ENCODE results near the gene FARS2.

DNA sequence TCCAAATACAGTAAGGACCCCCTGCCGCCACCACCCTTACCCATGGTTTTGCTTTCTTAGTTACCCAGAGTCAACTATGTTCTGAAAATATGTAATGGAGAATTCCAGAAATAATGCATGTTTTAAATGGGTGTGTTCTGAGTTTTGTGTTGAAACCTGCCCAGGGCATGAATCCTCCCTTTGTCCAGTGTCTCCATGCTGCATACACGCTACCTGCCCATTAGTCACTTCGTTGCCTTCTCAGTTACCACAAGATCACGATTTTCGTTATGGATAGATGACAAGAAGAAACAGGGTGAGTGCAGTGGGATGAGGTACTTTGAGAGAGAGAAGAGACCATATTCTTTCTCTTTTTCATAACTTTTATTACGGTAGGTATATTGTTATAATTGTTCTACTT, 10.6 kb downstream of the FARS2 start:
- no peak for TF ChIP-seq REL (CRISPR knock-in tag; conservative IDR thresholded peaks at IDR 0.05)
- TF ChIP-seq TCF7L2 (IDR thresholded peaks at IDR 0.05; ENCODE audit: low read depth, low read length): no peak
- no peak for TF ChIP-seq MED1 (CRISPR knock-in tag; IDR thresholded peaks at IDR 0.05)
- TF ChIP-seq, protein P1, sequence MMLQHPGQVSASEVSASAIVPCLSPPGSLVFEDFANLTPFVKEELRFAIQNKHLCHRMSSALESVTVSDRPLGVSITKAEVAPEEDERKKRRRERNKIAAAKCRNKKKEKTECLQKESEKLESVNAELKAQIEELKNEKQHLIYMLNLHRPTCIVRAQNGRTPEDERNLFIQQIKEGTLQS (CRISPR knock-in tag; IDR thresholded peaks at IDR 0.05): no peak
- TF ChIP-seq, protein P2, sequence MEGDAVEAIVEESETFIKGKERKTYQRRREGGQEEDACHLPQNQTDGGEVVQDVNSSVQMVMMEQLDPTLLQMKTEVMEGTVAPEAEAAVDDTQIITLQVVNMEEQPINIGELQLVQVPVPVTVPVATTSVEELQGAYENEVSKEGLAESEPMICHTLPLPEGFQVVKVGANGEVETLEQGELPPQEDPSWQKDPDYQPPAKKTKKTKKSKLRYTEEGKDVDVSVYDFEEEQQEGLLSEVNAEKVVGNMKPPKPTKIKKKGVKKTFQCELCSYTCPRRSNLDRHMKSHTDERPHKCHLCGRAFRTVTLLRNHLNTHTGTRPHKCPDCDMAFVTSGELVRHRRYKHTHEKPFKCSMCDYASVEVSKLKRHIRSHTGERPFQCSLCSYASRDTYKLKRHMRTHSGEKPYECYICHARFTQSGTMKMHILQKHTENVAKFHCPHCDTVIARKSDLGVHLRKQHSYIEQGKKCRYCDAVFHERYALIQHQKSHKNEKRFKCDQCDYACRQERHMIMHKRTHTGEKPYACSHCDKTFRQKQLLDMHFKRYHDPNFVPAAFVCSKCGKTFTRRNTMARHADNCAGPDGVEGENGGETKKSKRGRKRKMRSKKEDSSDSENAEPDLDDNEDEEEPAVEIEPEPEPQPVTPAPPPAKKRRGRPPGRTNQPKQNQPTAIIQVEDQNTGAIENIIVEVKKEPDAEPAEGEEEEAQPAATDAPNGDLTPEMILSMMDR (CRISPR knock-in tag; IDR thresholded peaks at IDR 0.05): no peak
- TF ChIP-seq, protein P3, sequence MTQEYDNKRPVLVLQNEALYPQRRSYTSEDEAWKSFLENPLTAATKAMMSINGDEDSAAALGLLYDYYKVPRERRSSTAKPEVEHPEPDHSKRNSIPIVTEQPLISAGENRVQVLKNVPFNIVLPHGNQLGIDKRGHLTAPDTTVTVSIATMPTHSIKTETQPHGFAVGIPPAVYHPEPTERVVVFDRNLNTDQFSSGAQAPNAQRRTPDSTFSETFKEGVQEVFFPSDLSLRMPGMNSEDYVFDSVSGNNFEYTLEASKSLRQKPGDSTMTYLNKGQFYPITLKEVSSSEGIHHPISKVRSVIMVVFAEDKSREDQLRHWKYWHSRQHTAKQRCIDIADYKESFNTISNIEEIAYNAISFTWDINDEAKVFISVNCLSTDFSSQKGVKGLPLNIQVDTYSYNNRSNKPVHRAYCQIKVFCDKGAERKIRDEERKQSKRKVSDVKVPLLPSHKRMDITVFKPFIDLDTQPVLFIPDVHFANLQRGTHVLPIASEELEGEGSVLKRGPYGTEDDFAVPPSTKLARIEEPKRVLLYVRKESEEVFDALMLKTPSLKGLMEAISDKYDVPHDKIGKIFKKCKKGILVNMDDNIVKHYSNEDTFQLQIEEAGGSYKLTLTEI (CRISPR knock-in tag; conservative IDR thresholded peaks at IDR 0.05): no peak
- TF ChIP-seq RELA (CRISPR knock-in tag; IDR thresholded peaks at IDR 0.05): no peak

Data from HepG2 (cell line).